Rectal smooth muscle tissue (tissue), 1 donor: ENCODE measurements around the gene ASCL2.
A peak's percentile ranks its signal among the peaks of the same experiment; 100 is the strongest.

Experiments
- H3K27ac ChIP-seq: one replicate; pipeline ENCODE4 v1.7.0; 2013; ENCODE audit warnings: low read depth, low read length, inconsistent platforms
- H3K27me3 ChIP-seq: one replicate; pipeline ENCODE4 v1.7.0; 2013; ENCODE audit warnings: low read length; ENCODE audit not compliant: control insufficient read depth, insufficient read depth
- H3K36me3 ChIP-seq: one replicate; pipeline ENCODE4 v1.7.0; 2013; ENCODE audit warnings: low read length; ENCODE audit not compliant: control insufficient read depth, insufficient read depth
- H3K4me1 ChIP-seq: one replicate; pipeline ENCODE4 v1.7.0; 2013; ENCODE audit warnings: low read length; ENCODE audit not compliant: control insufficient read depth, insufficient read depth
- H3K4me3 ChIP-seq: one replicate; pipeline ENCODE4 v1.7.0; 2013; ENCODE audit warnings: low read length
- H3K9ac ChIP-seq: one replicate; pipeline ENCODE4 v1.7.0; 2013; ENCODE audit warnings: low read length

Gene ASCL2, protein sequence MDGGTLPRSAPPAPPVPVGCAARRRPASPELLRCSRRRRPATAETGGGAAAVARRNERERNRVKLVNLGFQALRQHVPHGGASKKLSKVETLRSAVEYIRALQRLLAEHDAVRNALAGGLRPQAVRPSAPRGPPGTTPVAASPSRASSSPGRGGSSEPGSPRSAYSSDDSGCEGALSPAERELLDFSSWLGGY

DNA sequence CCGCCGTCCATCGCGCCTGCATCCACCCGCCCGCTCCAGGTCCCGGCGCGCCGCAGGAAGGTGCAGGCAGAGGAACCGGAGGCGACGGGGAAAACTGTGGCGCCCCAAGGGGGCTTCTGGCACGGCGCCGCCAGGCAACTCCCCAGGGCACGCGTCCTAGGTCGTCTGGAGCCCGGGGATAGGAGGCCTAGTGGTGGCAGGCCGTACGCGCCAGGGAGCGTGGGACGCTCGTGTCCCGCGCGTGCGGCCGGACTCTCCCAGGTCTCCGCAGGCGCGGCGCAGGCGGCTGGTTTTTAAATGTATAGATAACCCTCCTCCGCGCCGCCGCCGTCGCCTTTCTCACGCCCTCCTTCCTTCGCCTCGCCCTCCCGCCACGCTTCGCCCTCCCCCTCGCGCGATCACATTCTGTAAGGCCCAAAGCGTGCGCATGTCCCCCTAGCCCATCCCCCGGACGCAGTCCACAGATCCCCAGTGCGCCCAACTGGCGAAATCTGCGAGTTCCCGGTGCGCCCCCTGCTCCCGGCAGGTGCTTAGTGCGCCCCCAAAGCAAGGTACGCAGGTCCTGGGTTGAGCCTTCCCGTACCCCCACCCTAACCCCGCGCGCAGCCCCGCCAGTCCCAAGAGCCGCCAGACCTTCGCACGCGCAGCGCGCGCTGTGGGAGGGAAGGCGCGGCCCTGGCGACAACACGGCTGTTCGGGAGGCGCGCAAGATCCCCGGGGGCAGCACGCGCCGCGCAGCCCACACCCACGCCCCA is at the start of gene ASCL2:
TSS of gene ASCL2 (minus strand) at position 267 of the 755 bp plus-strand sequence. CDS start at position 11, 256 bp downstream.
- Histone ChIP-seq H3K9ac (no peak within 1 kb of the TSS), H3K27me3 (peaks cover 13% of the 10 kb centered on the region), H3K4me3 (peak within 1 kb of the TSS; percentile 31), H3K27ac (no peak within 1 kb of the TSS), H3K4me1 (no peaks in the 10 kb centered on the region), H3K36me3 (no peaks in the 10 kb centered on the region)

DNA sequence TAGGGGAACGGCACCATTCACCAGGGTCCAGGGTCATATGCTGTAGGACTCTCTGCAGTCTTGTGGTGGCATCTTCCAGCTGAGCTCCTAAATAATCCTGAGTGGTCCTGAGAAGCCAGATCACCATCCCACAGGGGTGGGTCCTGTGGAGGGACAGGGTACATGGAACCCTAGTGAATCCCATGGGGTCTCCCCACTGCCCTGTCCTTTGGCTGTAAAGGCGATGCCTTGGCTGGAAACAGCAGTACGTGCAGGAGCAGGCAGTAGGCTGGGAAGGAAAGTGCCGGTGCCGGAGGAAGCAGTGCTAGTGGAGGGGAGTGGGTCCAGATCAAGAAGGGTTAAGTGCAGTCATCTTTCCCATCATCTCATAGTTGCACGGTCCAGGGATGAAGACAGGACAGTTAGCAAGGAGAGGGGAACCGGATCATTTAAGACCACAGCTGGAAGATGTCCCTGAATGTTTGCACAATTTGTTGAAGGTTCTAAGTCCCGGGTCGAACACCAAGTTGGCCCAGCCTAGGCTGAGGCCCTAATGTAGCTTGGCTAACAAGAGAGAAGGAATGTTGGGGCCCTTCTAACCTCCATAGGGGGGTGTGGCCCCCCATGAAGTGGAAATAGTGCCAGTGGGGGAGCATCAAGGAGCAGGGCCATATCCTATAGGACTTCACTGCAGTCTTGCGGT is 49.5 kb upstream of the ASCL2 start:
- Histone ChIP-seq H3K27me3 (no peaks in the 10 kb centered on the region), H3K36me3 (no peaks in the 10 kb centered on the region), H3K9ac (no peak overlapping the region), H3K4me1 (no peaks in the 10 kb centered on the region), H3K27ac (no peak overlapping the region), H3K4me3 (no peak overlapping the region)

DNA sequence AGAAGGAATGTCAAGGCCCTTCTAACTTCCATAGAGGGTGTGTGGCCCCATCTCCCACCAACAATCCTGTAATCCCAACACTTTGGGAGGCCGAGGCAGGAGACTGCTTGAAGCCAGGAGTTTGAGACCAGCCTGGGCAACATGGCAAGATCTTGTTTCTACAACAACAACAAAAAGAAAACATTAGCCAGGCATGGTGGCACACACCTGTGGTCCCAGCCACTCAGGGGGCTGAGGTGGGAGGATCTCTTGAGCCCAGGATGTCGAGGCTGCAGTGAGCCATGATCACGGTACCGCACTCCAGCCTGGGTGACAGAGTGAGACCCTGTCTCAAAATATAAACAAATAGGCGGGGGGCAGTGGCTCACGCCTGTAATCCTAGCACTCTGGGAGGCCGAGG is 48.3 kb upstream of the ASCL2 start:
- Histone ChIP-seq H3K36me3 (no peaks in the 10 kb centered on the region), H3K4me3 (no peak overlapping the region), H3K4me1 (peaks cover 12% of the 10 kb centered on the region), H3K9ac (no peak overlapping the region), H3K27ac (no peak overlapping the region), H3K27me3 (no peaks in the 10 kb centered on the region)

DNA sequence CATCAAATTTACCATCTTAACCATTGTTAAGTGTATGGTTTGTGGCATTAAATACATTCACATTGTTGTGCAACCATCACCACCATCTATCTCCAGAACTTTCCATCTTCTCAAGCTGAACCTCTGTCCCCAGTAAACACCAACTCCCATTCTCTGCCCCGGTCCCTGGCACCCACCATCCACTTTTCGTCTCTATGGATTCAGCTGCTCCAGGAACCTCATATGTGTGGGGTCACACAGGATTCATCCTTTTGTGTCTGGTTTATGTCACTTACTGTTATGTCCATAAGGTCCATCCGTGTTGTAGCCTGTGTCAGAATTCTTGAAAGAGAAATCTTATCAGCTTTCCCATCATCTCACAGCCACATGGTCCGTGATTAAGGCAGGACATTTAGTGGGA is 47.7 kb upstream of the ASCL2 start:
- Histone ChIP-seq H3K4me3 (no peak overlapping the region), H3K4me1 (peaks cover 13% of the 10 kb centered on the region), H3K9ac (no peak overlapping the region), H3K36me3 (no peaks in the 10 kb centered on the region), H3K27me3 (no peaks in the 10 kb centered on the region), H3K27ac (no peak overlapping the region)

DNA sequence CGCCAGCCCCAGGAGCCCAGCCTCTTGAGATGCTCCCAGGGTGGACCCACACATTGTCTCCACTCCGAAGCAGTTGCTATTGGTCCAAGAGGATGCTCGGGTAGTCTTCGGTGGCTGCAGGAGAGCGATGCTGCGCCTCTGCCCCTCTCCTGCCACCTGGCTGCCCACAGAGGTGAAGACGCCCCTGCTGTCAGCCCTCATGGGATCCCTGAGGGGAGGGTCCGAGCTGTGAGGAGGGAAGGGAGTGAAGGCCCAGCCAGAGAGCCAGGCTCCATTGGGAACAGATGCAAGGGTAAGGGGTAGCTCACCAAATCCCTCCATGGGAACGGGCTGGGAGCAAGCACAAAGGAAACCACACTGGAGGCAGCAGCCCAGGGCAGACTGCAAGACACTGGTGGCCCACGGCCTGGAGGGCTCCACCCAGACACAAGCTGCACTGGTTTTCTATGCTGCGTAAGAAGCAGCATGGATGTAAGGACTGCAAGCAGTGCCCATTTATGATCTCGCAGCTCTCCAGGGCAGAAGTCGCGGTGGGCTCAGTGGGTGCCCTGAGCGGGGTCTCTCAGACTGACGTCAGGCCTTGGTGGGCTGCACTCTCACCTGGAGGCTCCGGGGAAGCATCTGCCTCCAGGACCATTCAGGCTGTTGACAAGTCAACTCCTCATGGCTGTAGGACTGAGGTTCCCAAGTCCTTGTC is 47.1 kb upstream of the ASCL2 start:
- no peak overlapping the region for H3K9ac ChIP-seq
- no peak overlapping the region for H3K4me3 ChIP-seq
- no peak overlapping the region for H3K27ac ChIP-seq
- peaks cover 16% of the 10 kb centered on the region for H3K4me1 ChIP-seq
- H3K27me3 ChIP-seq, result no peaks in the 10 kb centered on the region
- no peaks in the 10 kb centered on the region for H3K36me3 ChIP-seq

DNA sequence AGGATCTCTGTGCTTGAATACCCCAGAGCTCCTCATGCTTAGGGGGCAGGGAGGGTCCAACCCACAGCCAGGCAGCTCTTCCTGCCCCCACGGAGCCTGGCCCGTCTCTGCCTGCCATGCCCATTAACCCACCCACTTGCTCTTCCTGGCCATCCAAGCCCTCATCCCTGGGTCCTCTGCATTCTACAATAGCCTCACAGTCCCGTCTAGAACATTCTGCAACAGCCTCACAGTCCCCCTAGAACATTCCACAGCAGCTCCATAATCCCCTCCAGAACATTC is 46.5 kb upstream of the ASCL2 start:
- Histone ChIP-seq H3K9ac (no peak overlapping the region), H3K27me3 (no peaks in the 10 kb centered on the region), H3K36me3 (no peaks in the 10 kb centered on the region), H3K4me1 (peaks cover 21% of the 10 kb centered on the region), H3K27ac (no peak overlapping the region), H3K4me3 (no peak overlapping the region)

DNA sequence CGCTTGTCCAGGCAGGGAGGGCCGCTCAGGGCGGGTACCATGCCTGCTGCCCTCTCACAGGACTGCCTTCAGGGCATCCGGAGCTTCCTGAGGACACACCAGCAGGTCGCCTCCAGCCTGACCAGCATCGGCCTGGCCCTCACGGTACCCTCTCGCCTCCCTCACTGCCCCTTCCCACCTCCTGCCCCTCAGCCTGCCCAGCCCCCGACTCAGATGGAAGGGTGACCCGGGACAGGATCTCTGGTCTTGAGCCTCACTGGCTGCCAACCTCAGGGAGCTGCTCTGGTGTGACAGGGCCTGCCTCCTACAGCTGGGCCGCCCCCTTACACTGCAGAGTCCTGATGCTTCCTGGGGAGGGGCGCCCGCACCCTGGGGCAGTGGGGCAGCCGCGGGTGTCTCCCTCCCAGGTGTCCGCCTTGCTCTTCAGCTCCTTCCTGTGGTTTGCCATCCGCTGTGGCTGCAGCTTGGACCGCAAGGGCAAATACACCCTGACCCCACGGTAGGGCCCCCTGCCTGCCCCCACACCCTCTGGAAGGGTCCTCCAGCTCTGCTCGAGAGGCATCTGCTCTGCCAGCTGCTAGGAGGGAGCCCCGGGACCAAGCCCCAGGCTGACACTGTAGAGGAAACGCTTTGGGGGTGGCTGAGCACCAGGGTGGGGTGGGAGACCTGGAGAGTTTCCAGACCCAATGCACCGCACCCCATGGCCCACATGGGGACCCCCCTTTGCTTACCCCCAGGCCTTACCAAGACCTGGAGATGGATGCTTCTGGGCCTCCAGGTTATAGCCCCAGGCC is 46.0 kb upstream of the ASCL2 start:
- Histone ChIP-seq H3K4me3 (no peak overlapping the region), H3K4me1 (peaks cover 21% of the 10 kb centered on the region), H3K9ac (no peak overlapping the region), H3K36me3 (no peaks in the 10 kb centered on the region), H3K27ac (no peak overlapping the region), H3K27me3 (no peaks in the 10 kb centered on the region)

DNA sequence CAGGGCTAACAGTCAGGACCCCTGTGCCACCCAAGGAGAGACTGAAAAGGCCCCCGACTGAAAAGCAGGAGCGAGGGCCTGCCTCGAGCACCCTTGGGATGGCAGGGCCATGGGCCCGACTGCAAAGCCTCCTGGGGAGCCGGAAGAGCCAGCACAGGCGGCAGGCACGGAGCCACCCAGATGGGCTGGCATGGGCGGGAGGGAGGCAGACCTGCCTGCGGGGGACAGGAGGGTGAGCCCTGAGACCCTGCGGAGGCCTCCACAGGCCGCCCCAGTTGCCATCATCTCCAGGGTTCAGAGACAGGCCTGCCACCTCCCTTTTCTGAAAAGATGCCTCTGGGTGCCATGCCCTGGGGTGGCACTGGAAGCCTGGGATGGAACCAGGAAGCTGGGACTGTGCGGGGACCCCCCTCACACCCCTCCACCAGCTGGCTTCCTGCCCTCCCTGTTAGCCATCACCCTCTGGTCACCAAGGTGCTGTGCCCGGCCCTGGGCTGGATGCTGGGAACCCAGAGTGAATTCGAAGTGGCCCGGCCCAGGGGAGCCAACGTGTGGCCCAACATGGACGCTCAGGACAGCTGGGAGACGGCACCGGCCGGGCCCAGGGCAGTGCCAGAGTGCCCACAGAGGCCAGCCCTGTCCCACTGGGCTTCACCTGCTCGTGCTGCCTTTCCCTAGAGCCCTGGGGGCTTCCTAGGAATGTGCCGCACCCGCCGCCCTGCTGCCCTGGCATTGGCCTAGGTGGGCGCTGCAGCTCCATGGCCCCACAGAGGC is 45.2 kb upstream of the ASCL2 start:
- H3K27me3 ChIP-seq, result no peaks in the 10 kb centered on the region
- H3K4me3 ChIP-seq, result no peak overlapping the region
- H3K27ac ChIP-seq, result peak overlapping the region; percentile 69
- no peak overlapping the region for H3K9ac ChIP-seq
- H3K4me1 ChIP-seq, result peaks cover 21% of the 10 kb centered on the region
- H3K36me3 ChIP-seq, result no peaks in the 10 kb centered on the region

DNA sequence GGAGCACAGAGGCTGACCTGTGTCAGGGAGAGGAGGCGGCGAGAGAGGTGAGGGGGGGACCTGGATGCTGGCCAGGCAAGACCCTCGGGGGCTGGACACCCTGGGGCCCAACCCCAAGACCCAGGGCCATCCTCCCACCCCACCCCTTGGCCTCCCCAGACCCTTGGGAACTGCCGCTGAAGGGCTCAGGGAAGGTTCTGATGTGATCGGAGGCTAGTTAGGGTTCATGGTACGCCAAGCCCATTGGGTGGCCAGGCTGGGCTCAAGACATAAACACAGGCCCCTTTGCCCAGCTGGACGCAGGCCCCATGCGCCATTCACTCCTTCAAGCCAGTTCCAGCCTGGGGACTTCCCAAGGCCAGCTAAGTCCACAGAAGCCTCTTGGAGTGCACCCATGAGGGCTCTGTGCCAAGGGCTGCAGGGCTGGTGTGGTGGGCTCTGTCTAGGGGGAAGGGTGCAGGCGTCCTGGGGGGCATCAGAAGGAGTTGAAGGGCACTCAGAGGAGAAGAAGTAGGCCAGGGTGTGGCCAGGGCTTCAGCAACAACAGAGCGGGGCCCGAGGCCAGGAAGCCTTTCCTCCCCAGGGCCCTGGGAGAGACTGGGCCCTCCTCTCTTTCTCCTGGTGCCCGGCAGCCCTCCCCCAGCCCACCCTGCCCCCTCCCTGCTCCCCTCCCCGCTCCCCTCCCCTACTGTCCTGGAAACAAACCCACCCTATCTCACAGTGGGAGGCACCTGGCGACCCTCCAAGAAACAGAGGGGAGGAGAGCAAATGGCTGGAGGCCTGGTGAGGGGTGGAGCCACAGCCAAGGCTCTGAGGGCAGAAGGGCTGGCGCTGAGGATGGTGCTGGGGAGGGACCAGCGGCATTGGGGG is 44.4 kb upstream of the ASCL2 start:
- peak overlapping the region; percentile 9 for H3K4me3 ChIP-seq
- no peaks in the 10 kb centered on the region for H3K36me3 ChIP-seq
- H3K27me3 ChIP-seq, result no peaks in the 10 kb centered on the region
- peaks cover 21% of the 10 kb centered on the region for H3K4me1 ChIP-seq
- no peak overlapping the region for H3K9ac ChIP-seq
- H3K27ac ChIP-seq, result peak overlapping the region; percentile 96

DNA sequence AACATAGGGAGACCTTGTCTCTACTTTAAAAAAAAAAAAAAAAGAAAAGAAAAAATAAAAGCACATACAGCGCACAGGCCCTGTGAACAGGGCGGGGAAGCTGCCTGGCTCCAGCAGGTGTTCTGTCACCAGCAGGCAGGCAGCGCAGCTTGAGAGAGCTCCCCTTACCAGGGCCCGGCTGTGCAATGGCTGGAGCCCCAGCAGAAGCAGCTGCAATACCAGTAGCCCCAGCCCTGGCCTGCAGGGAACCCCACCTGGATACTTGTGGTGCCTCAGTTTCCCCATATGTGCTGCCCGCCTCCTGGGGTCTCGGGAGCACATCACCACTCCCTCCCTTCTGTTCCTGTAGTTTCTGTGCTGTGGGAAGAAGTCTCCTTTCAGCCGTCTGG is 43.7 kb upstream of the ASCL2 start:
- H3K4me3 ChIP-seq, result no peak overlapping the region
- H3K27ac ChIP-seq, result peak overlapping the region; percentile 96

More for the DNA sequence above, 43.7 kb upstream of the ASCL2 start:
- H3K4me1 ChIP-seq, result peaks cover 21% of the 10 kb centered on the region
- H3K27me3 ChIP-seq, result no peaks in the 10 kb centered on the region
- H3K36me3 ChIP-seq, result no peaks in the 10 kb centered on the region
- H3K9ac ChIP-seq, result no peak overlapping the region
